Muscle of leg (tissue), 11 donors: ENCODE results near the gene ATG14. TPM values are rescaled to one million over a fixed set of nuclear protein-coding genes. Genes with fewer than 3 reads are reported as not detected.

Source experiments
- DNase-seq: peaks from one replicate; pipeline ENCODE4 v3.0.0; 2013
- H3K27ac ChIP-seq: one replicate; pipeline ENCODE4 v1.5.1; 2013; ENCODE audit warnings: mild to moderate bottlenecking, low read length, control low read depth
- H3K27me3 ChIP-seq: one replicate; pipeline ENCODE4 v1.6.1; 2013; ENCODE audit warnings: low read length; ENCODE audit not compliant: control insufficient read depth, insufficient read depth
- H3K36me3 ChIP-seq: one replicate; pipeline ENCODE4 v1.6.1; 2013; ENCODE audit warnings: low read length; ENCODE audit not compliant: control insufficient read depth, insufficient read depth
- H3K4me1 ChIP-seq: one replicate; pipeline ENCODE4 v1.6.1; 2013; ENCODE audit warnings: low read length; ENCODE audit not compliant: control insufficient read depth, insufficient read depth
- H3K4me3 ChIP-seq: one replicate; pipeline ENCODE4 v1.5.1; 2013; ENCODE audit warnings: low read length, control low read depth
- H3K9me3 ChIP-seq: replicated peaks from 2 replicates; pipeline ENCODE4 v1.6.1; 2013; ENCODE audit warnings: low read depth, low read length; ENCODE audit not compliant: control insufficient read depth
- WGBS: methylation state at CpG from one replicate; pipeline ENCODE4 v1.1.5; 2013; ENCODE audit warnings: missing lambda C conversion rate; ENCODE audit not compliant: insufficient coverage; 5-methylcytosine and 5-hydroxymethylcytosine counted together
- polyA plus RNA-seq, 8 donors: library from polyadenylated mRNA; unstranded; fragments of 120-200 nt; gene quantifications; one replicate each; pipeline versions ENCODE4 v1.2.1 to v1.2.3, GENCODE V29; 2013; ENCODE audit warnings: inconsistent platforms in 1 of 8, low replicate concordance in 1 of 8; ENCODE audit not compliant: insufficient read length in 8 of 8, insufficient read depth in 1 of 8
- total RNA-seq: library from RNA; stranded (reverse); fragments of 120-200 nt; gene quantifications from one replicate; pipeline ENCODE4 v1.2.4, GENCODE V29; 2013

ATG14 gene
- total and polyA plus RNA-seq, 9 donors = 11.1 to 20.5 (median 12.3) TPM

DNA sequence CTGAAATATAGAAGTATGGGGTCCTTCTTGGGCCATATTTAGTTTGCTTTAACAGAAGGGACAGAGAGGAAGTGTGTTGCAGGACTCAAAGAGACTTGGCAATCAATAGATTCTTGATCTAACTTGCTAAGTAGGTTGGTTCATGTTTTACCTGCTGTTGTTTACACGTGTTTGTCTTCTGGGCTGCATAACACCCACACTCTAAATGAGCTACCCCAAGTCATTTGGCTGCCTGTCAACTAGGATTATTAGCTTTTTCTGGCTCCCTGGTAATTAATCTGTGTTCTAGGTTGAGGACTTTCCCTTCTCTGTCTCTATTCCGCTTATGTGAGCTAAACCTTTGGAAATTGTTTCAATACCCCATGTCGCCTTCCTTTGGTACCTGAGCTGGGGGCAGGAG is 38.9 kb upstream of the ATG14 start:
- Histone ChIP-seq H3K4me3 (no peak overlapping the region), H3K27ac (no peak overlapping the region), H3K4me1 (peaks cover 8% of the 10 kb centered on the region), H3K27me3 (no peaks in the 10 kb centered on the region), H3K36me3 (no peaks in the 10 kb centered on the region), H3K9me3 (no peaks in the 10 kb centered on the region)
- WGBS = no CpG with 5 or more reads among the region's 3 CpGs
- no peak for DNase-seq

DNA sequence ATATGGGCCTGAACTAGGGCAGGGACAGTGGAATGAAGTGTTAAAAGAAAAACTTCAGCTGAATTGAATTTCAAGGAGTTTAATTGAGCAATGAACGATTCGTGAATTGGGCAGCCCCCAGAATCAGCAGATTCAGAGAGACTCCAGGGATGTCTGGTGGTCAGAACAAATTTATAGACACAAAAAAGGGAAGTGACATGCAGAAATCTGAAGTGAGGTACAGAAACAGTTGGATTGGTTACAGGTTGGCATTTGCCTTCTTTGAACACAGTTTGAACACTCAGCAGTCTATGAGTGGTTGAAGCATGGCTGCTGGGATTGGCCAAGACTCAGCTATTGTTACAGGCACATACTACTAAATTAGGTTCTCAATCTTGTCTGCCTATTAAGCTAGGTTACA is 38.5 kb upstream of the ATG14 start:
- Histone ChIP-seq H3K4me1 (peaks cover 8% of the 10 kb centered on the region), H3K9me3 (no peaks in the 10 kb centered on the region), H3K27me3 (no peaks in the 10 kb centered on the region), H3K27ac (no peak overlapping the region), H3K36me3 (no peaks in the 10 kb centered on the region), H3K4me3 (no peak overlapping the region)
- no peak for DNase-seq
- 50% methylated on average over 2 of the region's 2 CpGs for WGBS

DNA sequence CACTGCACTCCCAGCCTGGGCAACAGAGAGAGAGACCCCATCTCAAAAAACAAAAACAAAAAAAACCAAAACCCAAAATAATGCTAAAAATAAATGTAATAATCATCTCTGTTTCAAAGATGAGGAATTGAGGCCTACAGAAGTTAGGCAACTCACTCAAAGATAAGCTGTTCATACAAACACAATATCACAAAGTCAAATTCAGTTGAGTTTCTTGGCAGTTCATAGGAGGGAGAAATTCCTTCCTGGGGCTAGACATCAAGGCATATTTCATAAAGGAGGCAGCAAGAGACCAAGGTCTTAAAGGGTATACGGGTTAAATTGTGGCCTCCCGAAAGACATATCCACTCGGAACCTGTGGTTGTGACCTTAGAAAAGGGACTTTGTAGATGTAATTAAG is 37.5 kb upstream of the ATG14 start:
- H3K36me3 ChIP-seq = no peaks in the 10 kb centered on the region
- no peaks in the 10 kb centered on the region for H3K27me3 ChIP-seq
- H3K27ac ChIP-seq = no peak overlapping the region
- 67% methylated on average over 3 of the region's 3 CpGs for WGBS
- H3K4me3 ChIP-seq = no peak overlapping the region
- no peak for DNase-seq
- peaks cover 5% of the 10 kb centered on the region for H3K4me1 ChIP-seq
- H3K9me3 ChIP-seq = no peaks in the 10 kb centered on the region

DNA sequence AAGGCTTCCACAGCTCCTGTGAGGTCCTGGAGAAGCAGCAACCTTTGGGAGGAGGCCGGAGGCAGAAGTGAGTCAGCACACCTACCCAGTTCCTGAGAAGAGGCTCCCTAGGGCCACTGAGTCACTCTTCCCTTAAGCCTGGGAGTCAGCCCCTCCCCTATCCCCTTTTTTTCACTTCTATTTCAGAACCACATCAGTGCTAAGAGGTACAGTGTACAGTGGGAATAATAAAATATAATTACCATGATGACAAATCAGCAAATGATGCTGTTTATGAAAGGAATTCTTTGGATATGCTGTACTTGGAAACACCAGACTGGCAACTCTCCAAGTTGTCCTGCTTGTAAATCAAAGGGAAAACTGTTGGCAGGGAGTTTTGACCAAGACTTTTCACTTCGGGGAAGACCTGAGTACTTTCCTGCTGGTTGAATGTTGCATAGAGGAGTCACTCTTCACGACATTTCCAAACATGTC is 36.5 kb upstream of the ATG14 start:
- H3K4me1 ChIP-seq = peaks cover 5% of the 10 kb centered on the region
- WGBS = 17% methylated on average over 1 of the region's 3 CpGs
- H3K27ac ChIP-seq = no peak overlapping the region
- no peaks in the 10 kb centered on the region for H3K9me3 ChIP-seq
- peak; percentile 29 for DNase-seq
- H3K27me3 ChIP-seq = no peaks in the 10 kb centered on the region
- no peak overlapping the region for H3K4me3 ChIP-seq
- H3K36me3 ChIP-seq = no peaks in the 10 kb centered on the region

DNA sequence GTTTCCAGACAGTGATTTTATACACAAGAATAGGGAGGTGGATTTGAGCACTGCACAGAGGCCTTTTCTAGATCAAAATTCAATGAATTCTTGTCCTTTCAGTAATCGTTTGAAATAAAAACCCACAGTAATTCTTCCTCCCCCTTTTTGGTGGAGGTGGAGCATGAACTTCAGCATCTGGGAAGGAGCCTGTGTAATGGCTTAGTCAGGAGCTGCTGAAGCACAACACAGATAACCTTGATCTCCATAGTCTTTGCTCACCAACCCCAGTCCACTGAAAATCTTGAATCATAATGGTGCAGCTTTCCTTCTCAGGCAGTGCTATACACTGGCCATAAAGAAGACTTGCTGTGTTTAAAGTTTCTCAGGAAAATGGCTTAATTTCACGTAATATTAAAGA is 35.2 kb upstream of the ATG14 start:
- no CpG with 5 or more reads among the region's 2 CpGs for WGBS

DNA sequence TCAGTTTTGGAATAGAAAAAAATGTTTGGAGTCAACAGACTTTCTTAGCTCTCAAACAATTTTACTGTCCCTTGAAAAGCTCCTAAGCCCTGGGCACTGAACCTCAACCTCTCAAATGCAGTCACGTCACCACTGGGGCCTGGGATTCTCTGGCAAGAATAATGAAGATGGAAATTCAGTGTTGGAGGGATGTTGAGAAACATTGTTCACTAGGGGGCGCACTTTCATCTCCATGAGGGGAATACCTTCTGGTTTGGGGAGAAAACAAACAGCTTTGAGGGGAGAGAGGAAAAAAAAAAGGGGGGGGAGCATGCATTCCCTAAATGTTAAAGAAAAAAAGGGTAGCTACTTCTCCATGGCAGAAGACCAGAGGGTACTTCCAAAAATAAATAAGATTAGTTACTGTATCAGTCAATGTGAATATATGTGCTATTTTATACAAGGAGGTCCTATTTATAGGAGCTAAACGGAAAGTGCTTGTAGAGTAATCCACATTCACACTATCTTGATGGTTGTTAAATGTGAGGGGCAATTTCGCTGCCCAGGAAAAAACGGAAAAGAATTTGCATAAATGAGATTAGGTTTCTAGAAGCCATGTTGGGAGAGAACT is 34.6 kb upstream of the ATG14 start:
- WGBS = 0% methylated on average over 1 of the region's 5 CpGs
- peak; percentile 75 for DNase-seq
- H3K4me3 ChIP-seq = no peak overlapping the region
- peaks cover 5% of the 10 kb centered on the region for H3K4me1 ChIP-seq
- no peak overlapping the region for H3K27ac ChIP-seq
- H3K9me3 ChIP-seq = no peaks in the 10 kb centered on the region
- no peaks in the 10 kb centered on the region for H3K27me3 ChIP-seq
- no peaks in the 10 kb centered on the region for H3K36me3 ChIP-seq

More for the DNA sequence above, 35.2 kb upstream of the ATG14 start:
- H3K27ac ChIP-seq = no peak overlapping the region
- H3K4me1 ChIP-seq = peaks cover 5% of the 10 kb centered on the region
- H3K36me3 ChIP-seq = no peaks in the 10 kb centered on the region
- H3K9me3 ChIP-seq = no peaks in the 10 kb centered on the region
- H3K27me3 ChIP-seq = no peaks in the 10 kb centered on the region
- H3K4me3 ChIP-seq = no peak overlapping the region
- no peak for DNase-seq

DNA sequence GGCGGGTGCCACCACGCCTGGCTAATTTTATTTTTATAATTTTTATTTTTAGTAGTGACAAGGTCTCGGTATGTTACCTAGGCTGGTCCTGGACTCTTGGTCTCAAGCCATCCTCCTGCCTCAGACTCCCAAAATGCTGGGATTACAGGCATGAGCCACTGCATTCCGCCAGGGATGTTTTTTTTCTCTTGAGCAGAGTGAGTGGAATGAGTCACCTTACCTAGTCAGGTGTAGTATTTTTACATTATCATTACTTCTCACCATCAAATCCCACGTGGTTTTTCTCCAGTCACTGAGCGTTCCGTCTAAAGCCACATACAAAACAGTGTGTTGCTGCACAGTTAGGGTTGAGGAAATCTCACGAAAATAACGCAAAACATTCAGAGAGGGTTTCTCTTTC is 29.7 kb upstream of the ATG14 start:
- no peak overlapping the region for H3K27ac ChIP-seq
- no peaks in the 10 kb centered on the region for H3K9me3 ChIP-seq
- H3K4me1 ChIP-seq = no peaks in the 10 kb centered on the region
- H3K27me3 ChIP-seq = peaks cover 4% of the 10 kb centered on the region
- H3K4me3 ChIP-seq = no peak overlapping the region
- no peaks in the 10 kb centered on the region for H3K36me3 ChIP-seq
- no peak for DNase-seq
- WGBS = no CpG with 5 or more reads among the region's 9 CpGs

DNA sequence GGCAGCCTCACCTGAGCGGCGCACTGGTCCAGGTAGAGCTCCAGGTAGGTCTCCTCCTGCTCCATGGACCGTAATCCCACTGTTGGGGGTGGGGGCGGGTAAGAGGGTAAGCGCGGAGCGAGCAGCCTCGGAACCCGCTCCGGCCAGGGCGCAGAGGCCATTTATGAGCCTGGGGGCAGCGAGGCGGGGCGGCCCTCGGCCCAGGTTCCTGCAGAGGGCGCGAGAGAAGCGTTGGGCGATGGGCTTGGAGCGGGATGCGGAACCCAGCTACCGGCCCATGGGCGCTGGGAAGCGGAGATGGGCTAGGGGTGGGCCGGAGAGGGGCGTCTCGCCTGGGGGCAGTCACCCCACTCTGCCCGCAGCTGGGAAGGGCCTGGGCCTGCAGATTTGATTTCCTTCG is 28.8 kb upstream of the ATG14 start, which contains the start of gene TBPL2:
TBPL2 (minus strand) TSS at position 232 of the 400 bp plus-strand sequence; CDS start at position 65, 167 bp downstream.
- H3K4me3 ChIP-seq = no peak within 1 kb of the TSS
- WGBS = 29% methylated on average over 27 of the region's 29 CpGs
- H3K4me1 ChIP-seq = no peaks in the 10 kb centered on the region
- H3K27me3 ChIP-seq = peaks cover 4% of the 10 kb centered on the region
- H3K9me3 ChIP-seq = no peaks in the 10 kb centered on the region
- no peak for DNase-seq
- no peak within 1 kb of the TSS for H3K27ac ChIP-seq
- H3K36me3 ChIP-seq = no peaks in the 10 kb centered on the region

DNA sequence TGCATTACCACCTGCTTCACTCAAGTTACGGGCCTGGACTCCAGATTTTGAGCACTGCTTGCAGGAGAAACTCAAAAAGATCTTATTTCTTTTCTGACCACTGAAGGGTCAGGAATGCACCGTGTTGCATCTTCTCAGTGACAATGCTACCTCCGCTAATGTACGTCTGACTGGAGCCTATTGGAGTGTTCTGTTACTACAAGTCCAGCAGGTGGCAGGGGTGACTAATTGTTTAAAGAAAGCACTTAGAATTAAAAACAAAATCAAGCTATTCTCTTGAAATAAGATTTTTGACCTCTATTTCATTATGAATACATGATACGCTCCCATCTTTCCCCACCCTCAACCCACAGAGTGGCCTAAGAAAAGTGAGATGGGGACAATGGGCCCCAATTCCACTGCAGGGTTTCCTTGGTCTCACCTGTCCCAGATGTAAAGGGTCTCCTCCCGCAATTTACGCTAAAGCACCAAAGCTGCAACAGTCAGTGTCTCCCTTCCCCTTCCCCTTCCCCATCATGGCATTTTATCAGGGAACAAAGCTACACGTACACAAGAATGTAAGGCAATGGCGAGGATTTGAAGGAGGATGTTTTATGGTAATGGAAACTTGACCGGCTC is 26.5 kb upstream of the ATG14 start:
- WGBS = no CpG with 5 or more reads among the region's 10 CpGs
- H3K27ac ChIP-seq = no peak overlapping the region
- no peaks in the 10 kb centered on the region for H3K36me3 ChIP-seq
- H3K9me3 ChIP-seq = no peaks in the 10 kb centered on the region
- DNase-seq = peak; percentile 50
- no peaks in the 10 kb centered on the region for H3K4me1 ChIP-seq
- no peak overlapping the region for H3K4me3 ChIP-seq
- peaks cover 4% of the 10 kb centered on the region for H3K27me3 ChIP-seq

DNA sequence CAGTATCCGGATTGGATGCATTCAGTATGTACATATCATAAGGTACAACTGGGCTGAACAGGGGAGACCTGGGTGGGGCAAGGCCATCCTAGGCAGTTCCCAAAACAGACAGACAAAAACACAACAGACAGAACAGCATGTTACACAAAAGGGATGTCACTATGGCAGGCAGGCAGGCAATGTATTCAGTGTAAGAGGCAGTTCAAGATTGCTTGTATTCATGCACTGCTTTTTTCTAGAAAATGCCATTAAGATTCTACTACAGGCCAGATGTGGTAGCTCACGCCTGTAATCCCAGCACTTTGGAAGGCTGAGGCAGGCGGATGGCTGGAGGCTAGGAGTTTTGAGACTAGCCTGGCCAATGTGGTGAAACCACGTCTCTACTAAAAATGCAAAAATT is 25.3 kb upstream of the ATG14 start:
- DNase-seq = no peak

More for the DNA sequence above, 25.3 kb upstream of the ATG14 start:
- H3K27me3 ChIP-seq = peaks cover 4% of the 10 kb centered on the region
- H3K4me1 ChIP-seq = no peaks in the 10 kb centered on the region
- H3K27ac ChIP-seq = no peak overlapping the region
- 41% methylated on average over 3 of the region's 4 CpGs for WGBS
- no peaks in the 10 kb centered on the region for H3K36me3 ChIP-seq
- H3K4me3 ChIP-seq = no peak overlapping the region
- no peaks in the 10 kb centered on the region for H3K9me3 ChIP-seq
